GM12873 (cell line): ENCODE data around the gene RIMS3.

Experiments
- TF ChIP-seq, protein P1 (sequence below): IDR thresholded peaks from 2 replicates; pipeline ENCODE4 v1.5.1; 2012; ENCODE audit warnings: low read depth, mild to moderate bottlenecking, moderate library complexity, low read length, control low read depth; ENCODE audit not compliant: insufficient read depth; ENCODE audit errors: missing control alignments

Gene RIMS3

DNA sequence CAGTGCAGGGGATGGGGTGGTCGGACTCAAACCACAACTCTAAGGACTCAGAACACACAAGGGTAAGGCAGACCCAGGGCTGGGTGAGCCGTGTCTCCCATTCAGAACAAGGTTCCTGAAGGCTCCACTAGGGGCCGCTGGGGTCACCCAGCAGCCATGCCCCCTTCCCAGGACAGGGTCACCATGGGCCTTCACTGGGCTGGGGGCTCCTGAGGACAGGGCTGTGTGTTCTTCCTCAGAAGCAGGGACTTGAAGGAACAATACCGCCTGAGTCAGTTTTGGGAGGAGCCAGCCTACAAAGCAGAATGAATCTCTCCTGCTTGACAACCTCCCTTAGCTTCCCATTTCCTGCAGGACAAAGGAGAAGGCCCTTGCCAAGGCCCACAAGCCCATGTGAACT lies 15.4 kb downstream of the RIMS3 start:
- TF ChIP-seq, protein P1, sequence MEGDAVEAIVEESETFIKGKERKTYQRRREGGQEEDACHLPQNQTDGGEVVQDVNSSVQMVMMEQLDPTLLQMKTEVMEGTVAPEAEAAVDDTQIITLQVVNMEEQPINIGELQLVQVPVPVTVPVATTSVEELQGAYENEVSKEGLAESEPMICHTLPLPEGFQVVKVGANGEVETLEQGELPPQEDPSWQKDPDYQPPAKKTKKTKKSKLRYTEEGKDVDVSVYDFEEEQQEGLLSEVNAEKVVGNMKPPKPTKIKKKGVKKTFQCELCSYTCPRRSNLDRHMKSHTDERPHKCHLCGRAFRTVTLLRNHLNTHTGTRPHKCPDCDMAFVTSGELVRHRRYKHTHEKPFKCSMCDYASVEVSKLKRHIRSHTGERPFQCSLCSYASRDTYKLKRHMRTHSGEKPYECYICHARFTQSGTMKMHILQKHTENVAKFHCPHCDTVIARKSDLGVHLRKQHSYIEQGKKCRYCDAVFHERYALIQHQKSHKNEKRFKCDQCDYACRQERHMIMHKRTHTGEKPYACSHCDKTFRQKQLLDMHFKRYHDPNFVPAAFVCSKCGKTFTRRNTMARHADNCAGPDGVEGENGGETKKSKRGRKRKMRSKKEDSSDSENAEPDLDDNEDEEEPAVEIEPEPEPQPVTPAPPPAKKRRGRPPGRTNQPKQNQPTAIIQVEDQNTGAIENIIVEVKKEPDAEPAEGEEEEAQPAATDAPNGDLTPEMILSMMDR, result peak; percentile 70

DNA sequence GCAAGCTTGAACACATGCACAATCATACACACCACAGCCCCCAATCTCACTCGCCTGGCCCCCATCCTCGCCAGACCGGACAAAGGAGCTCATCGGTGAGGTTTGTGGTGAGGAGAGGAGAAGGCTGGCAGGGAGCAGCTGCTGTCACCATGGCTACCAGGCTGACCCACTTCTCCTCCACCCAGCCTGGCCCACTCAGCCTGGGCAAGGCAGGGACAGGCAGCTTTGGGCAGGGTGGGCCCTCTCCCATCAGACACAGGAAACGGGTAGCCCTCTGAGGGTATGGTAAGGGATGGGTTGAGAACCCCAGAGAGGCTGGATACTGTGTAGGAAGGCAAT lies 15.9 kb downstream of the RIMS3 start:
- TF ChIP-seq, protein P1, result no peak

GRCh38 chr1:40648928-40649591 lies 16.4 kb downstream of the RIMS3 start:
- TF ChIP-seq, protein P1, result no peak

- TF ChIP-seq, protein P1, result no peak
These were observed 17.3 kb downstream of the RIMS3 start for GRCh38 chr1:40648200-40648599.

GRCh38 chr1:40646315-40646714 lies 19.2 kb downstream of the RIMS3 start:
- TF ChIP-seq, protein P1, result no peak

- TF ChIP-seq, protein P1, result no peak
These were observed 20.3 kb downstream of the RIMS3 start for GRCh38 chr1:40645118-40645680.

GRCh38 chr1:40641601-40642242 lies 23.8 kb downstream of the RIMS3 start:
- TF ChIP-seq, protein P1, result no peak
